Stimulated activated CD8-positive, alpha-beta memory T cell treated with anti-CD3 and anti-CD28 coated beads, Interleukin-15, amount 100 ng/mL, for 24 hours (primary cell): ENCODE data around the gene CHADL.
"Not testable (repeated sequence)": the region's sequence is repeated elsewhere in the genome, so short reads cannot be mapped to it uniquely, and the experiment has no call there.

Experiments used
- DNase-seq: peaks from one replicate; pipeline ENCODE4 v3.0.0-alpha.2; 2020; ENCODE audit warnings: low read depth

Gene CHADL

GRCh38 chr22:41240377-41241132, at the start of gene CHADL:
CHADL (minus strand) TSS chr22:41240931; CDS start chr22:41240881, 50 bp downstream.
- DNase-seq: no peak

- no peak for DNase-seq
These were observed 48.9 kb upstream of the CHADL start for GRCh38 chr22:41289671-41290070.

- DNase-seq: no peak
These were observed 47.7 kb upstream of the CHADL start for GRCh38 chr22:41288245-41288946.

GRCh38 chr22:41286639-41287091, 45.9 kb upstream of the CHADL start:
- no peak for DNase-seq

GRCh38 chr22:41285820-41286638, 45.3 kb upstream of the CHADL start, which contains the start of gene RANGAP1:
RANGAP1 (minus strand) TSS chr22:41286187; CDS start chr22:41281044, 5,143 bp downstream.
- peak; percentile 88 for DNase-seq

GRCh38 chr22:41285441-41285819, 44.7 kb upstream of the CHADL start:
- peak; percentile 60 for DNase-seq

- no peak for DNase-seq
These were observed 43.7 kb upstream of the CHADL start for GRCh38 chr22:41284465-41284864.

- DNase-seq: no peak
These were observed 40.1 kb upstream of the CHADL start for GRCh38 chr22:41280854-41281253.

GRCh38 chr22:41280065-41280464, 39.3 kb upstream of the CHADL start:
- DNase-seq: no peak

GRCh38 chr22:41274856-41275255, 34.1 kb upstream of the CHADL start:
- DNase-seq: no peak

GRCh38 chr22:41273128-41273527, 32.4 kb upstream of the CHADL start:
- no peak for DNase-seq

- DNase-seq: no peak
These were observed 31.1 kb upstream of the CHADL start for GRCh38 chr22:41271787-41272186.

GRCh38 chr22:41267958-41268357, 27.2 kb upstream of the CHADL start:
- DNase-seq: no peak

GRCh38 chr22:41264408-41264941, 23.7 kb upstream of the CHADL start:
- no peak for DNase-seq

GRCh38 chr22:41263704-41264103, 23.0 kb upstream of the CHADL start:
- DNase-seq: no peak

- DNase-seq: no peak
These were observed 21.6 kb upstream of the CHADL start for GRCh38 chr22:41262250-41262765.

GRCh38 chr22:41261541-41262249, 21.0 kb upstream of the CHADL start:
- no peak for DNase-seq

GRCh38 chr22:41260871-41261270, 20.1 kb upstream of the CHADL start:
- DNase-seq: no peak

- DNase-seq: not testable (repeated sequence)
These were observed 19.0 kb upstream of the CHADL start for GRCh38 chr22:41259756-41260155.

GRCh38 chr22:41257696-41258095, 17.0 kb upstream of the CHADL start:
- DNase-seq: no peak
